ENCODE results near the gene DNAH3. TPM values are rescaled to one million over a fixed set of nuclear protein-coding genes. Genes with fewer than 3 reads are reported as not detected.

DNAH3 gene
- total RNA-seq, 1 experiment from 2014 or later, result 0.15 TPM

DNA sequence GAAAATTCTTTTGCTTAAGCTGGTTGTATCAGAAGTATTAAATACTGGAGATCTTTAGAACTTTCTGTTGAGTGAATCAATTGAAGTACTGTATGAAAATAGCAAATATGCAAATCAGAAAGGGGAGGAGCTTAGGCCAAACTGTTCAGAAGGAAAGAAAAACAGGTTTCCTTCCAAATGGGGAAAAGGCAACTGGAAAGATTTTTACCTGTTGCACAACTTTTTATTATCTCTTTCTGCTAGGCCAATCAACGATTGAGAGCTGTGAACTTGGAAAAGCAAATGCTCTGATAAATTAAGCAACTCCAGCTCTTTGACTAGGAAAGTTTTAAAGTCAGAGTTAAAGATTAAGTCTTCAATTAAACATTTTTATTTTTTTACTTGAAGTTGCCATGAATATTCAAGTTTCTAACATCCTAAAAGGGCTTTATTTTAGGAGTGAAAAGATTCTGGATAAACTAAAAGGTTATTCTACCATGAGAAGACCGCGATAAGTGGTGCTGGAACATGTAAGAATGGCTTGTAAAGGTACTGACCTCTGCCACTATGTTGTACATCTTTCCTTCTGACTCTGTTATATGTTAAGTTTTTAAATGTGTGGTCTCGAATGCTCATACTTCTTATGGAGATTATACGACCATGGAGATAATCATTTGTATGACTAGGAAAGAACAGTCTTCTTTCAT is 266.9 kb downstream of the DNAH3 start (continued):
- TF ChIP-seq, protein P1, sequence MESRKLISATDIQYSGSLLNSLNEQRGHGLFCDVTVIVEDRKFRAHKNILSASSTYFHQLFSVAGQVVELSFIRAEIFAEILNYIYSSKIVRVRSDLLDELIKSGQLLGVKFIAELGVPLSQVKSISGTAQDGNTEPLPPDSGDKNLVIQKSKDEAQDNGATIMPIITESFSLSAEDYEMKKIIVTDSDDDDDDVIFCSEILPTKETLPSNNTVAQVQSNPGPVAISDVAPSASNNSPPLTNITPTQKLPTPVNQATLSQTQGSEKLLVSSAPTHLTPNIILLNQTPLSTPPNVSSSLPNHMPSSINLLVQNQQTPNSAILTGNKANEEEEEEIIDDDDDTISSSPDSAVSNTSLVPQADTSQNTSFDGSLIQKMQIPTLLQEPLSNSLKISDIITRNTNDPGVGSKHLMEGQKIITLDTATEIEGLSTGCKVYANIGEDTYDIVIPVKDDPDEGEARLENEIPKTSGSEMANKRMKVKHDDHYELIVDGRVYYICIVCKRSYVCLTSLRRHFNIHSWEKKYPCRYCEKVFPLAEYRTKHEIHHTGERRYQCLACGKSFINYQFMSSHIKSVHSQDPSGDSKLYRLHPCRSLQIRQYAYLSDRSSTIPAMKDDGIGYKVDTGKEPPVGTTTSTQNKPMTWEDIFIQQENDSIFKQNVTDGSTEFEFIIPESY (IDR thresholded peaks at IDR 0.05; ENCODE audit: extremely low read depth, insufficient replicate concordance, low read length), result no peak
- TF ChIP-seq CEBPB (IDR thresholded peaks at IDR 0.05; ENCODE audit: low read depth) (no peak), JUND (IDR thresholded peaks at IDR 0.05) (no peak), RAD21 (IDR thresholded peaks at IDR 0.05; ENCODE audit: low read depth) (no peak)

Other genes starting within 250 kb of the DNAH3 start
- gene LDAF1, start 7.8 kb upstream of the DNAH3 start, total RNA-seq (2021; ENCODE audit: unreplicated experiment), result 30.0 TPM
- not detected for gene ZP2, start 60.7 kb upstream of the DNAH3 start, total RNA-seq (2021; ENCODE audit: unreplicated experiment)
- not detected for gene ANKS4B, start 82.9 kb upstream of the DNAH3 start, total RNA-seq (2021; ENCODE audit: unreplicated experiment)
- gene CRYM, start 127.4 kb upstream of the DNAH3 start, total RNA-seq (2021; ENCODE audit: unreplicated experiment), result 4.9 TPM